ENCODE results near the gene SLC24A3.

The SLC24A3 gene

DNA sequence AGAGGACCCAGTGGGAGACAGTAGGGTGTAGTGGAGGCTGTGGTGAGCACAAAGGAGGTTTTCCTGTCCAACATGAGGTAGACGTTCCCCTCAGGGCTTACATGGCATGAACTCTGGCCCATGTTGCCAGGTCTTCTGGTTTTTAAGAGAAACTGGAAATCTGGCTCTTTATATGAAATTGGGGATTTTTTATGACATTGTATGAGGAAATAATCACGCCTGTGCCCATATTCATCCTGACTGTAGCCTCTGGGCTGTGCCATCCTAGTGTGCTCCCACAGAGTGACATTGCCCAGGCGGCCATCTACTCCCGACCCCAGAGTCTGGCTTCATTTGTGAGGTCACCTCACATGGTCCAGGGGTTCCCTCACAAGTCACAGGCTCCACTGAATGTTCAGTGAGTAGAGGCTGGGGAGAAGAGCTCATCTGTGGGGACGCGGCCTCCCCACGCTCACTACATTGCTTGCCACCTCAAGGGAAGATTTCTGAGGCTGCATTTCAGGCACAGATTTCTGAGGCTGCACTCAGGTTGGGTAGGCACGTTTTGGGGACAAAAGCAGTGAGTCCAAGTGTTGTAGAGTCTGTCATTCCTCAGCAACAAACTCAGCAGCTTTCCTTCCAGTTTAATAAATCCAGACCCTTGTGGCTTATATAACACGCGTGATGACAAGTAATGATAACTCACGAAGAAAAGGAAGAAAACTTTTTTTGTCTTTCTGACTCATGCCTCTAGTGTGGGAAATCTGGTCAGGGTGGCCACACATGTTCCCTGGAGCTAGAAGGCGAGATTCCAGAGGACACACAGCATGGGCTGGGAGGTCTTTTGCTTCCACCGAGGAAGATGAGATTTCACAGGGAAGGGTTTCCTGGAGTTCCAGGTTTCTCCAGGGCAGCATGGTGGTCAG lies 41.7 kb downstream of the SLC24A3 start:
- H3K4me1 ChIP-seq (ENCODE audit: control insufficient read depth, insufficient read depth, low read length, poor library complexity, severe bottlenecking) = no peaks in the 10 kb centered on the region
- H3K36me3 ChIP-seq (ENCODE audit: control insufficient read depth, insufficient read depth, low read length) = no peaks in the 10 kb centered on the region
- no peak for DNase-seq
- no peaks in the 10 kb centered on the region for H3K9me3 ChIP-seq (ENCODE audit: control insufficient read depth, low read length)
- H3K4me3 ChIP-seq (ENCODE audit: insufficient read depth, low read depth, low read length, poor library complexity, severe bottlenecking) = no peak overlapping the region
- no peak overlapping the region for H3K27ac ChIP-seq (ENCODE audit: insufficient read depth, low read length, poor library complexity, severe bottlenecking)
- no peaks in the 10 kb centered on the region for H3K27me3 ChIP-seq (replicated peaks; ENCODE audit: control insufficient read depth, insufficient read depth, low read length, poor library complexity, severe bottlenecking)

- H3K27ac ChIP-seq (ENCODE audit: insufficient read depth, low read length, poor library complexity, severe bottlenecking) = no peak overlapping the region
- no peaks in the 10 kb centered on the region for H3K9me3 ChIP-seq (ENCODE audit: control insufficient read depth, low read length)
- no peaks in the 10 kb centered on the region for H3K36me3 ChIP-seq (ENCODE audit: control insufficient read depth, insufficient read depth, low read length)
- no peaks in the 10 kb centered on the region for H3K4me1 ChIP-seq (ENCODE audit: control insufficient read depth, insufficient read depth, low read length, poor library complexity, severe bottlenecking)
- H3K27me3 ChIP-seq (replicated peaks; ENCODE audit: control insufficient read depth, insufficient read depth, low read length, poor library complexity, severe bottlenecking) = no peaks in the 10 kb centered on the region
- no peak for DNase-seq
- no peak overlapping the region for H3K4me3 ChIP-seq (ENCODE audit: insufficient read depth, low read depth, low read length, poor library complexity, severe bottlenecking)
Measured at GRCh38 chr20:19254956-19255355, 42.5 kb downstream of the SLC24A3 start.

DNA sequence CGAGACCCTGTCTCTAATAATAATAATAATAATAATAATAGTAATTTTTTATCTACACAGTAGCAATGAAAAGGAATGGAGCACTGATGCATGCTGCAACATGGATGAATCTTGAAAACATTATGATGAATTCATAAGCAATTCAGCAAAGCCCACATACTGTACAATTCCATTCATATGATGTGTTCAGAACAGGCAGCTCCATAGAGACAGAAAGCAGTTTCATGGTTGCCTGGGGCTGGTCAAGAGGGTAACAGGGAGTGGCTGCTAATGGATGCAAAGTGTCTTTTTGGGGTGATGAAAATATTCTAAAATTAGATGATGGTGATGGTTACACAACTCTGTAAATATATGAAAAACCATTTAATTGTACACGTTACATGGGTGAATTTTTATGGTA lies 43.6 kb downstream of the SLC24A3 start:
- no peak overlapping the region for H3K27ac ChIP-seq (ENCODE audit: insufficient read depth, low read length, poor library complexity, severe bottlenecking)
- no peak overlapping the region for H3K4me3 ChIP-seq (ENCODE audit: insufficient read depth, low read depth, low read length, poor library complexity, severe bottlenecking)
- H3K27me3 ChIP-seq (replicated peaks; ENCODE audit: control insufficient read depth, insufficient read depth, low read length, poor library complexity, severe bottlenecking) = no peaks in the 10 kb centered on the region
- DNase-seq = no peak
- H3K9me3 ChIP-seq (ENCODE audit: control insufficient read depth, low read length) = no peaks in the 10 kb centered on the region
- no peaks in the 10 kb centered on the region for H3K4me1 ChIP-seq (ENCODE audit: control insufficient read depth, insufficient read depth, low read length, poor library complexity, severe bottlenecking)
- no peaks in the 10 kb centered on the region for H3K36me3 ChIP-seq (ENCODE audit: control insufficient read depth, insufficient read depth, low read length)

GRCh38 chr20:19256906-19257595 lies 44.6 kb downstream of the SLC24A3 start:
- no peaks in the 10 kb centered on the region for H3K9me3 ChIP-seq (ENCODE audit: control insufficient read depth, low read length)

GRCh38 chr20:19257865-19258264 lies 45.4 kb downstream of the SLC24A3 start:
- Histone ChIP-seq H3K4me1 (ENCODE audit: control insufficient read depth, insufficient read depth, low read length, poor library complexity, severe bottlenecking) (no peaks in the 10 kb centered on the region), H3K4me3 (ENCODE audit: insufficient read depth, low read depth, low read length, poor library complexity, severe bottlenecking) (no peak overlapping the region), H3K27ac (ENCODE audit: insufficient read depth, low read length, poor library complexity, severe bottlenecking) (no peak overlapping the region), H3K9me3 (ENCODE audit: control insufficient read depth, low read length) (no peaks in the 10 kb centered on the region), H3K27me3 (replicated peaks; ENCODE audit: control insufficient read depth, insufficient read depth, low read length, poor library complexity, severe bottlenecking) (no peaks in the 10 kb centered on the region), H3K36me3 (ENCODE audit: control insufficient read depth, insufficient read depth, low read length) (no peaks in the 10 kb centered on the region)
- DNase-seq = no peak

More at GRCh38 chr20:19256906-19257595, 44.6 kb downstream of the SLC24A3 start:
- Histone ChIP-seq H3K27me3 (replicated peaks; ENCODE audit: control insufficient read depth, insufficient read depth, low read length, poor library complexity, severe bottlenecking) (no peaks in the 10 kb centered on the region), H3K4me3 (ENCODE audit: insufficient read depth, low read depth, low read length, poor library complexity, severe bottlenecking) (no peak overlapping the region), H3K4me1 (ENCODE audit: control insufficient read depth, insufficient read depth, low read length, poor library complexity, severe bottlenecking) (no peaks in the 10 kb centered on the region), H3K36me3 (ENCODE audit: control insufficient read depth, insufficient read depth, low read length) (no peaks in the 10 kb centered on the region), H3K27ac (ENCODE audit: insufficient read depth, low read length, poor library complexity, severe bottlenecking) (no peak overlapping the region)
- no peak for DNase-seq

GRCh38 chr20:19259141-19259591 lies 46.7 kb downstream of the SLC24A3 start:
- Histone ChIP-seq H3K4me3 (ENCODE audit: insufficient read depth, low read depth, low read length, poor library complexity, severe bottlenecking) (no peak overlapping the region), H3K9me3 (ENCODE audit: control insufficient read depth, low read length) (no peaks in the 10 kb centered on the region), H3K4me1 (ENCODE audit: control insufficient read depth, insufficient read depth, low read length, poor library complexity, severe bottlenecking) (no peaks in the 10 kb centered on the region), H3K27ac (ENCODE audit: insufficient read depth, low read length, poor library complexity, severe bottlenecking) (no peak overlapping the region), H3K36me3 (ENCODE audit: control insufficient read depth, insufficient read depth, low read length) (no peaks in the 10 kb centered on the region), H3K27me3 (replicated peaks; ENCODE audit: control insufficient read depth, insufficient read depth, low read length, poor library complexity, severe bottlenecking) (no peaks in the 10 kb centered on the region)
- DNase-seq = no peak

GRCh38 chr20:19260412-19261090 lies 48.1 kb downstream of the SLC24A3 start:
- Histone ChIP-seq H3K36me3 (ENCODE audit: control insufficient read depth, insufficient read depth, low read length) (no peaks in the 10 kb centered on the region), H3K4me3 (ENCODE audit: insufficient read depth, low read depth, low read length, poor library complexity, severe bottlenecking) (no peak overlapping the region), H3K27me3 (replicated peaks; ENCODE audit: control insufficient read depth, insufficient read depth, low read length, poor library complexity, severe bottlenecking) (no peaks in the 10 kb centered on the region), H3K4me1 (ENCODE audit: control insufficient read depth, insufficient read depth, low read length, poor library complexity, severe bottlenecking) (no peaks in the 10 kb centered on the region), H3K9me3 (ENCODE audit: control insufficient read depth, low read length) (no peaks in the 10 kb centered on the region), H3K27ac (ENCODE audit: insufficient read depth, low read length, poor library complexity, severe bottlenecking) (no peak overlapping the region)
- DNase-seq = no peak

- H3K27me3 ChIP-seq (replicated peaks; ENCODE audit: control insufficient read depth, insufficient read depth, low read length, poor library complexity, severe bottlenecking) = no peaks in the 10 kb centered on the region
- H3K27ac ChIP-seq (ENCODE audit: insufficient read depth, low read length, poor library complexity, severe bottlenecking) = no peak overlapping the region
- DNase-seq = no peak
- no peaks in the 10 kb centered on the region for H3K9me3 ChIP-seq (ENCODE audit: control insufficient read depth, low read length)
- no peaks in the 10 kb centered on the region for H3K4me1 ChIP-seq (ENCODE audit: control insufficient read depth, insufficient read depth, low read length, poor library complexity, severe bottlenecking)
- no peak overlapping the region for H3K4me3 ChIP-seq (ENCODE audit: insufficient read depth, low read depth, low read length, poor library complexity, severe bottlenecking)
- no peaks in the 10 kb centered on the region for H3K36me3 ChIP-seq (ENCODE audit: control insufficient read depth, insufficient read depth, low read length)
Measured at GRCh38 chr20:19264191-19264590, 51.7 kb downstream of the SLC24A3 start.

- H3K9me3 ChIP-seq (ENCODE audit: control insufficient read depth, low read length) = no peaks in the 10 kb centered on the region
- no peak overlapping the region for H3K4me3 ChIP-seq (ENCODE audit: insufficient read depth, low read depth, low read length, poor library complexity, severe bottlenecking)
- no peaks in the 10 kb centered on the region for H3K4me1 ChIP-seq (ENCODE audit: control insufficient read depth, insufficient read depth, low read length, poor library complexity, severe bottlenecking)
- no peaks in the 10 kb centered on the region for H3K27me3 ChIP-seq (replicated peaks; ENCODE audit: control insufficient read depth, insufficient read depth, low read length, poor library complexity, severe bottlenecking)
- no peaks in the 10 kb centered on the region for H3K36me3 ChIP-seq (ENCODE audit: control insufficient read depth, insufficient read depth, low read length)
- no peak for DNase-seq
- H3K27ac ChIP-seq (ENCODE audit: insufficient read depth, low read length, poor library complexity, severe bottlenecking) = no peak overlapping the region
Measured at GRCh38 chr20:19265646-19266374, 53.4 kb downstream of the SLC24A3 start.
